GM12878 (cell line): ENCODE results near the gene PCDHGC4. TPM values are rescaled to one million over a fixed set of nuclear protein-coding genes. Genes with fewer than 3 reads are reported as not detected.

Experiments used
- ATAC-seq: fragments of 200-7000 bp; cut with Tn5 transposase; 3 replicates; pipeline ENCODE4 v1.9.1; 2020; ENCODE audit warnings: mild to moderate bottlenecking, moderate library complexity
- BruUV-seq: library from RNA; stranded (reverse); fragments of 400-500 nt; replicated peaks from 2 replicates; lab custom pipeline; 2021; lab: Mats Ljungman, UMichigan
- CTCF ChIA-PET: fragments of 300-600 bp; sonication (Branson Sonifier 250); formaldehyde crosslinking; extraction: SDS; loops from one replicate; lab custom pipeline; 2021; ENCODE audit warnings: inconsistent platforms; lab: Yijun Ruan, JAX
- POLR2A ChIA-PET: fragments of 350-600 bp; formaldehyde crosslinking; extraction: SDS; loops from one replicate; lab custom pipeline; 2021; ENCODE audit warnings: inconsistent platforms; lab: Charles Lee
- RAD21 ChIA-PET: fragments of 300-600 bp; sonication (Branson Sonifier 250); formaldehyde crosslinking; loops from one replicate; lab custom pipeline; 2023; ENCODE audit warnings: antibody characterized with exemption; ENCODE audit not compliant: unreplicated experiment; lab: Charles Lee
- SMC1A ChIA-PET: fragments of 300-600 bp; sonication (Branson Sonifier 250); formaldehyde crosslinking; loops from one replicate; lab custom pipeline; 2023; ENCODE audit not compliant: unreplicated experiment, uncharacterized antibody; lab: Charles Lee
- DNase-seq: peaks from one replicate; pipeline ENCODE4 v3.0.0-alpha.2; 2011; ENCODE audit warnings: low read depth, low spot score
- FAIRE-seq: peaks from 3 replicates; lab custom pipeline; 2011; peaks lifted over from hg19 to GRCh38; lab: Jason Lieb, UNC
- H2AFZ ChIP-seq: 2 replicates; pipeline ENCODE4 v1.6.0; 2011; ENCODE audit warnings: low read depth, low read length, control low read depth; ENCODE audit not compliant: control insufficient read depth
- H3K27ac ChIP-seq: 2 replicates; pipeline ENCODE4 v1.5.1; 2011; ENCODE audit warnings: control low read depth; ENCODE audit not compliant: control insufficient read depth, insufficient read depth
- H3K27me3 ChIP-seq, 2 experiments: replicated peaks in 1 of 2; 2 replicates each; pipeline versions ENCODE4 v1.6.0 to v1.6.1; 2011; ENCODE audit warnings: low read length in 1 of 2; ENCODE audit not compliant: control insufficient read depth in 2 of 2, insufficient read depth in 2 of 2
- H3K36me3 ChIP-seq, 2 experiments: 2 replicates each; pipeline ENCODE4 v1.5.1; 2011; ENCODE audit warnings: low read length in 1 of 2; ENCODE audit not compliant: control insufficient read depth in 2 of 2, insufficient read depth in 2 of 2
- H3K4me1 ChIP-seq: 2 replicates; pipeline ENCODE4 v1.6.1; 2011; ENCODE audit warnings: mild to moderate bottlenecking, low read length, moderate library complexity, mixed read lengths; ENCODE audit not compliant: control insufficient read depth, insufficient read depth
- H3K4me2 ChIP-seq: 2 replicates; pipeline ENCODE4 v1.6.0; 2011; ENCODE audit warnings: control low read depth; ENCODE audit not compliant: control insufficient read depth, insufficient read depth
- H3K4me3 ChIP-seq: fragments of 200-600 bp; sonication (generic); 2 replicates; pipeline ENCODE4 v1.5.1; 2016
- H3K79me2 ChIP-seq: 2 replicates; pipeline ENCODE4 v1.6.0; 2011; ENCODE audit warnings: low read length; ENCODE audit not compliant: control insufficient read depth, insufficient read depth
- H3K9ac ChIP-seq: 2 replicates; pipeline ENCODE4 v1.8.0; 2011; ENCODE audit warnings: low read length, control low read depth, mixed read lengths; ENCODE audit not compliant: control insufficient read depth, insufficient read depth
- H3K9me3 ChIP-seq: replicated peaks from 3 replicates; pipeline ENCODE4 v1.5.1; 2011; ENCODE audit warnings: mild to moderate bottlenecking, low read length; ENCODE audit not compliant: control insufficient read depth, insufficient read depth
- H4K20me1 ChIP-seq: 2 replicates; pipeline ENCODE4 v1.6.0; 2011; ENCODE audit not compliant: control insufficient read depth, insufficient read depth
- CBFB ChIP-seq: IDR thresholded peaks from 2 replicates; pipeline ENCODE4 v1.6.1; 2016; ENCODE audit warnings: antibody characterized with exemption, low read depth
- E2F4 ChIP-seq: IDR thresholded peaks from 2 replicates; pipeline ENCODE4 v1.6.1; 2012; ENCODE audit warnings: low read depth, low read length, improper control_type of control experiment
- IKZF2 ChIP-seq, 2 experiments: fragments of 450-650 bp; IDR thresholded peaks; 2 replicates each; pipeline ENCODE4 v1.6.1; 2017; ENCODE audit warnings: mild to moderate bottlenecking in 2 of 2, moderate library complexity in 2 of 2
- MTA2 ChIP-seq: fragments of 450-650 bp; IDR thresholded peaks from 2 replicates; pipeline ENCODE4 v1.6.1; 2016; ENCODE audit warnings: low read depth, mild to moderate bottlenecking, moderate library complexity
- NR2C2 ChIP-seq: IDR thresholded peaks from 2 replicates; pipeline ENCODE4 v1.6.1; 2011; ENCODE audit warnings: borderline replicate concordance, low read depth; ENCODE audit not compliant: control insufficient read depth, insufficient read length
- POLR2A ChIP-seq: IDR thresholded peaks from 2 replicates; pipeline ENCODE4 v1.6.1; 2011; ENCODE audit warnings: low read depth, mild to moderate bottlenecking, low read length
- RAD51 ChIP-seq: fragments of 450-650 bp; IDR thresholded peaks from 2 replicates; pipeline ENCODE4 v1.6.1; 2016; ENCODE audit warnings: moderate library complexity, mild to moderate bottlenecking, inconsistent platforms
- RFX5 ChIP-seq: IDR thresholded peaks from 2 replicates; pipeline ENCODE4 v1.6.1; 2011; ENCODE audit warnings: low read depth, low read length, improper control_type of control experiment
- SMAD5 ChIP-seq: IDR thresholded peaks from 2 replicates; pipeline ENCODE4 v1.6.1; 2016; ENCODE audit warnings: antibody characterized with exemption, low read depth
- TAF1 ChIP-seq: IDR thresholded peaks from 2 replicates; pipeline ENCODE4 v1.6.1; 2011; ENCODE audit warnings: mild to moderate bottlenecking, low read depth, low read length, borderline replicate concordance
- TBL1XR1 ChIP-seq: IDR thresholded peaks from 2 replicates; pipeline ENCODE4 v1.6.1; 2012; ENCODE audit warnings: low read depth, low read length, improper control_type of control experiment
- WGBS: methylation state at CpG from one replicate; pipeline ENCODE4 v1.1.6; 2016; ENCODE audit warnings: low lambda C conversion rate; ENCODE audit not compliant: insufficient replicate concordance, insufficient coverage; ENCODE audit errors: missing lambda C conversion rate; 5-methylcytosine and 5-hydroxymethylcytosine counted together
- in situ Hi-C: fragments of 300-500 bp; cut with MboI; formaldehyde crosslinking; loops from 9 replicates; pipeline ENCODE4 v1.14.3; 2018; ENCODE audit warnings: mixed read lengths
- intact Hi-C: fragments of 100-400 bp; cut with micrococcal nuclease; formaldehyde crosslinking; loops from one replicate; pipeline ENCODE4 v1.14.2; 2022; ENCODE audit not compliant: unreplicated experiment
- polyA plus RNA-seq, 11 experiments: library from polyadenylated mRNA; depleted of rRNA in 4 of 11; unstranded in 6 of 11; stranded (reverse) in 5 of 11; fragments of >200 nt; fragmentation: Nextera tagmentation in 4 of 11; fragmentation: Illumina TruSeq in 1 of 11; extraction: Ambion mirVana in 4 of 11; extraction: Trizol in 1 of 11; gene quantifications; 1 replicate in 1 of 11; 2 replicates in 10 of 11; pipeline versions ENCODE4 v1.2.1 to v1.2.3, GENCODE V29; 2011 to 2016; ENCODE audit warnings: inconsistent platforms in 2 of 11, missing spikeins in 2 of 11, low read depth in 1 of 11
- total RNA-seq, 4 experiments: library from RNA; depleted of rRNA in 3 of 4; stranded (reverse); fragments of >200 nt in 3 of 4; fragmentation: Illumina TruSeq in 1 of 4; extraction: Trizol in 1 of 4; gene quantifications; 2 replicates each; pipeline versions ENCODE4 v1.2.1 to v1.2.3, GENCODE V29; 2013 to 2021

The PCDHGC4 gene
- total and polyA plus RNA-seq, 10 of the 15 experiments (the other 5 are each of a cell fraction or from before 2014, with no cell fraction given), result 0.04 to 1.2 (median 0.52) TPM

GRCh38 chr5:141532726-141533125 is 47.9 kb downstream of the PCDHGC4 start:
- Histone ChIP-seq H3K4me1 (peaks cover 30% of the 10 kb centered on the region), H4K20me1 (no peaks in the 10 kb centered on the region), H3K9me3 (no peaks in the 10 kb centered on the region), H3K9ac (no peak overlapping the region), H3K4me2 (no peak overlapping the region), H2AFZ (no peak overlapping the region), H3K27ac (no peak overlapping the region), H3K4me3 (no peak overlapping the region), H3K36me3 (peaks cover 8 to 28% of the 10 kb centered on the region in 2 experiments), H3K79me2 (no peaks in the 10 kb centered on the region), H3K27me3 (no peaks in the 10 kb centered on the region)
- WGBS, result 95% methylated on average over 1 of the region's 1 CpG
- no peak for TF ChIP-seq TBL1XR1
- no peak for TF ChIP-seq E2F4
- TF ChIP-seq RAD51, result no peak
- no peak for TF ChIP-seq POLR2A
- no peak for TF ChIP-seq NR2C2
- no peak for TF ChIP-seq SMAD5
- TF ChIP-seq RFX5, result no peak
- TF ChIP-seq IKZF2 (IDR thresholded peaks at IDR 0.05), result no peak
- TF ChIP-seq MTA2, result no peak
- no peak for TF ChIP-seq TAF1
- no peak for TF ChIP-seq CBFB
- POLR2A ChIA-PET, result no interaction called here
- SMC1A ChIA-PET, result interaction anchor here (1.5 to 13.7 kb wide), 2 partner anchors 22 to 31 kb away, joined by 7 to 176 read pairs; no protein-coding TSS in a partner anchor
- in situ Hi-C loops, result no loop called here
- FAIRE-seq (no peak), DNase-seq (no peak), ATAC-seq (no peak)
- RAD21 ChIA-PET, result interaction anchor here (0.9 to 1.5 kb wide), 2 partner anchors 24 to 57 kb away, joined by 4 to 8 read pairs; partner anchors contain the start of gene PCDHGC3
- CTCF ChIA-PET, result interaction anchor here (0.7 to 2.2 kb wide), 5 partner anchors 11 to 57 kb away, joined by 3 to 9 read pairs (median 3); partner anchors contain the start of gene PCDHGC3
- no TSS peak for BruUV-seq
- intact Hi-C loops, result no loop called here
